ENCODE measurements around the gene SEPTIN1.

SEPTIN1 gene

GRCh38 chr16:30353438-30354129, 28.8 kb downstream of the SEPTIN1 start:
- TF ChIP-seq CTCF (conservative IDR thresholded peaks at IDR 0.05) (no peak), ZFX (IDR thresholded peaks at IDR 0.05) (no peak)
- peak overlapping the region; percentile 95 for H3K27ac ChIP-seq

GRCh38 chr16:30352488-30353401, 29.6 kb downstream of the SEPTIN1 start:
- peak overlapping the region; percentile 49 for H3K27ac ChIP-seq

GRCh38 chr16:30351586-30352419, 30.6 kb downstream of the SEPTIN1 start:
- no peak for TF ChIP-seq CTCF (conservative IDR thresholded peaks at IDR 0.05)
- no peak for TF ChIP-seq ZFX (IDR thresholded peaks at IDR 0.05)

More at GRCh38 chr16:30352488-30353401, 29.6 kb downstream of the SEPTIN1 start:
- no peak for TF ChIP-seq CTCF (conservative IDR thresholded peaks at IDR 0.05)
- no peak for TF ChIP-seq ZFX (IDR thresholded peaks at IDR 0.05)

GRCh38 chr16:30351001-30351441, 31.3 kb downstream of the SEPTIN1 start:
- TF ChIP-seq ZFX (IDR thresholded peaks at IDR 0.05) (no peak), CTCF (conservative IDR thresholded peaks at IDR 0.05) (no peak)
- H3K27ac ChIP-seq = no peak overlapping the region

More at GRCh38 chr16:30351586-30352419, 30.6 kb downstream of the SEPTIN1 start:
- peak overlapping the region; percentile 49 for H3K27ac ChIP-seq

- TF ChIP-seq ZFX (IDR thresholded peaks at IDR 0.05) (no peak), CTCF (conservative IDR thresholded peaks at IDR 0.05) (no peak)
- H3K27ac ChIP-seq = no peak overlapping the region
Measured at GRCh38 chr16:30350134-30350871, 32.1 kb downstream of the SEPTIN1 start.

- TF ChIP-seq ZFX (IDR thresholded peaks at IDR 0.05) (no peak), CTCF (conservative IDR thresholded peaks at IDR 0.05) (no peak)
- no peak overlapping the region for H3K27ac ChIP-seq
Measured at GRCh38 chr16:30349675-30350074, 32.7 kb downstream of the SEPTIN1 start.

All from C4-2B (cell line).